Mesendoderm (in vitro differentiated cells): ENCODE measurements around the gene GJB2.
A peak's percentile ranks its signal among the peaks of the same experiment; 100 is the strongest.

Source experiments
- DNase-seq: peaks from one replicate; pipeline ENCODE4 v3.0.0; 2013
- H2AK5ac ChIP-seq: 2 replicates; pipeline ENCODE4 v1.6.1; 2013; ENCODE audit warnings: low read length, inconsistent platforms
- H2BK120ac ChIP-seq: 2 replicates; pipeline ENCODE4 v1.6.1; 2013; ENCODE audit warnings: low read depth, mild to moderate bottlenecking, low read length, moderate library complexity, mixed read lengths
- H2BK15ac ChIP-seq: replicated peaks from 2 replicates; pipeline ENCODE4 v1.6.1; 2013; ENCODE audit warnings: low read depth, mild to moderate bottlenecking, moderate library complexity
- H2BK5ac ChIP-seq: 2 replicates; pipeline ENCODE4 v1.6.1; 2013; ENCODE audit warnings: low read length, inconsistent platforms
- H3K18ac ChIP-seq: 2 replicates; pipeline ENCODE4 v1.6.1; 2013; ENCODE audit warnings: mild to moderate bottlenecking, low read length, mixed read lengths
- H3K23ac ChIP-seq: one replicate; pipeline ENCODE4 v1.6.1; 2013; ENCODE audit warnings: low read length
- H3K27ac ChIP-seq: 2 replicates; pipeline ENCODE4 v1.5.1; 2013; ENCODE audit warnings: low read depth, mild to moderate bottlenecking, inconsistent platforms, low read length, moderate library complexity
- H3K27me3 ChIP-seq: 2 replicates; pipeline ENCODE4 v1.6.1; 2013; ENCODE audit warnings: low read length, control low read depth, mild to moderate bottlenecking, inconsistent platforms; ENCODE audit not compliant: insufficient read depth, poor library complexity
- H3K36me3 ChIP-seq: 2 replicates; pipeline ENCODE4 v1.6.1; 2013; ENCODE audit warnings: low read length, inconsistent platforms; ENCODE audit not compliant: control insufficient read depth, insufficient read depth
- H3K4ac ChIP-seq: one replicate; pipeline ENCODE4 v1.6.1; 2013; ENCODE audit warnings: low read depth, mild to moderate bottlenecking, low read length, moderate library complexity
- H3K4me1 ChIP-seq: 2 replicates; pipeline ENCODE4 v1.6.1; 2013; ENCODE audit warnings: low read depth, low read length, inconsistent platforms; ENCODE audit not compliant: control insufficient read depth
- H3K4me2 ChIP-seq: 2 replicates; pipeline ENCODE4 v1.6.1; 2013; ENCODE audit warnings: low read length
- H3K4me3 ChIP-seq: 2 replicates; pipeline ENCODE4 v1.5.1; 2013; ENCODE audit warnings: mild to moderate bottlenecking, low read length
- H3K56ac ChIP-seq: one replicate; pipeline ENCODE4 v1.6.1; 2013; ENCODE audit warnings: low read length
- H3K79me1 ChIP-seq: 2 replicates; pipeline ENCODE4 v1.6.1; 2013; ENCODE audit warnings: low read length, inconsistent platforms
- H3K79me2 ChIP-seq: 2 replicates; pipeline ENCODE4 v1.6.1; 2013; ENCODE audit warnings: mild to moderate bottlenecking, low read length; ENCODE audit not compliant: control insufficient read depth, insufficient read depth
- H3K9ac ChIP-seq: 2 replicates; pipeline ENCODE4 v1.6.1; 2013; ENCODE audit warnings: low read length, inconsistent platforms
- H4K5ac ChIP-seq: one replicate; pipeline ENCODE4 v1.6.1; 2013; ENCODE audit warnings: low read length
- H4K8ac ChIP-seq: one replicate; pipeline ENCODE4 v1.6.1; 2013; ENCODE audit warnings: low read depth, mild to moderate bottlenecking, control low read depth, low read length, moderate library complexity
- WGBS: extraction: QIAGEN DNeasy Blood & Tissue Kit; methylation state at CpG from one replicate; pipeline ENCODE4 v1.1.7; 2013; ENCODE audit warnings: low lambda C conversion rate, missing lambda C conversion rate; ENCODE audit not compliant: insufficient coverage; ENCODE audit errors: extremely low coverage; 5-methylcytosine and 5-hydroxymethylcytosine counted together

Gene GJB2

DNA sequence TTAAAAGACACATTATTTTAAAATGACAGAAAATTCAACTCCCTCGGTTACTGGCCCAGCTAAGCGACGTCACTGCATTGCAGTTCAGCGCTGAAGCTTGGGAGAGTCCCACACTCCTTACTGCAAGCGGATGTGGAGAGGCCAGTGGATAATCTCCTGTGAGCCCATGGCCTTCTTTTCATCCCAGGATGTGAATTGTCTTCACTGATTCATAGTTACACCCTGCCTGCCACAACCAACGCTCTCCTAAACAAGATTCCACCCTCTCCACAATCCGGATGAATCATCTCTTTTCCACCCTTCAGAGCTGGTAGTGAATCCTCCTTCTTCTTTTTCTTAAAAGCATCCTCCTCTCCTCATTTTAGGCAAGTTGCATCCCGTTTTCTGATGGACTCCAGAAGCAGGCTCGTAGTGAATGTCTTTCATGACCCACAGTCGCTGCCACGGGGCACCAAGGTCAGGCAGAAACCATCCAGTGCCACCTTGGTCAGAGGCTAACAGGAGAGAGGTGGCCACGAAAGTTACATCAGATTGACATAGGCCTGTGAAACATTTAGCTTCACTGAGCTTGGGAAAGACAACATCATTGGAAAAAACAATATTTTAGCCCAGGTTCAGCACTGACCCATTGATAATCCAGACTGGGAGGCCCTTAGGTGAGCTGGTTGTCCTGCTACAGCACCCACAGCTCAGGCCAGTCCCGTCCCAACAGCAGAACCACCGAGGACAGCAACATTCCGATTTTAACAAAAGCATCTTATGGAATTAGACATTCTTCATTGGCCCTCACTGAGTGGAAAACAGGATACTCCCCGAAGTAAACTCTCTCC lies 2.0 kb downstream of the GJB2 start:
- H4K8ac ChIP-seq = no peak overlapping the region
- no peak overlapping the region for H3K9ac ChIP-seq
- no peak overlapping the region for H3K18ac ChIP-seq
- no peak overlapping the region for H2AK5ac ChIP-seq
- H2BK5ac ChIP-seq = no peak overlapping the region
- no CpG with 5 or more reads among the region's 16 CpGs for WGBS
- H3K79me1 ChIP-seq = no peaks in the 10 kb centered on the region
- no peaks in the 10 kb centered on the region for H3K36me3 ChIP-seq
- no peak overlapping the region for H4K5ac ChIP-seq
- DNase-seq = no peak
- H3K4me3 ChIP-seq = no peak overlapping the region
- H3K23ac ChIP-seq = no peak overlapping the region
- no peak overlapping the region for H2BK15ac ChIP-seq
- H3K27ac ChIP-seq = no peak overlapping the region
- peaks cover 41% of the 10 kb centered on the region for H3K27me3 ChIP-seq
- no peaks in the 10 kb centered on the region for H3K4me1 ChIP-seq
- H3K4me2 ChIP-seq = no peak overlapping the region
- H2BK120ac ChIP-seq = no peak overlapping the region
- H3K4ac ChIP-seq = no peak overlapping the region
- H3K79me2 ChIP-seq = no peaks in the 10 kb centered on the region
- H3K56ac ChIP-seq = no peak overlapping the region

DNA sequence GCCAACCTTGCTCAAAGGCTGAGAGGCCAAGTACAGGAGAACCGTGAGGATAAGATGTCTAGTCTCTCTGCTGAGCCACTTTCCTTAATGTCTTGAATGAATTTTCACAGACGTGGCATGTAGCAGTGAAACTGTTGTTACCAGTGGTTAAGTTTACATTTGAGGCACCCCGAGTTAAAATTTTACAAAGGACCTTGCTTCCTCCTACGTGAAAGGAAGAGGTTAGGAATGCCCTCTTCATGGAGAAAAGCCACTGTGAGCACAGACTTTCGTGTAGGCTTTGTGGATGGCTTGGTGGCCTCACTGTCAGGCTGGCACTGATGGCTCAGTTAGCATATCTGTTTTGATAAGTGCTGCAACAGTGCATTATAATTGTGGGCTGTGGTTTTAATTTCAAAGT lies 2.7 kb downstream of the GJB2 start:
- H3K27me3 ChIP-seq = peaks cover 37% of the 10 kb centered on the region

DNA sequence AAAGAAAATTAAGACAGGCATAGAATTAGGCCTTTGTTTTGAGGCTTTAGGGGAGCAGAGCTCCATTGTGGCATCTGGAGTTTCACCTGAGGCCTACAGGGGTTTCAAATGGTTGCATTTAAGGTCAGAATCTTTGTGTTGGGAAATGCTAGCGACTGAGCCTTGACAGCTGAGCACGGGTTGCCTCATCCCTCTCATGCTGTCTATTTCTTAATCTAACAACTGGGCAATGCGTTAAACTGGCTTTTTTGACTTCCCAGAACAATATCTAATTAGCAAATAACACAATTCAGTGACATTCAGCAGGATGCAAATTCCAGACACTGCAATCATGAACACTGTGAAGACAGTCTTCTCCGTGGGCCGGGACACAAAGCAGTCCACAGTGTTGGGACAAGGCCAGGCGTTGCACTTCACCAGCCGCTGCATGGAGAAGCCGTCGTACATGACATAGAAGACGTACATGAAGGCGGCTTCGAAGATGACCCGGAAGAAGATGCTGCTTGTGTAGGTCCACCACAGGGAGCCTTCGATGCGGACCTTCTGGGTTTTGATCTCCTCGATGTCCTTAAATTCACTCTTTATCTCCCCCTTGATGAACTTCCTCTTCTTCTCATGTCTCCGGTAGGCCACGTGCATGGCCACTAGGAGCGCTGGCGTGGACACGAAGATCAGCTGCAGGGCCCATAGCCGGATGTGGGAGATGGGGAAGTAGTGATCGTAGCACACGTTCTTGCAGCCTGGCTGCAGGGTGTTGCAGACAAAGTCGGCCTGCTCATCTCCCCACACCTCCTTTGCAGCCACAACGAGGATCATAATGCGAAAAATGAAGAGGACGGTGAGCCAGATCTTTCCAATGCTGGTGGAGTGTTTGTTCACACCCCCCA lies 3.8 kb downstream of the GJB2 start:
- Histone ChIP-seq H3K27ac (no peak overlapping the region), H3K79me2 (no peaks in the 10 kb centered on the region), H3K4me2 (no peak overlapping the region), H3K79me1 (no peaks in the 10 kb centered on the region), H2BK120ac (no peak overlapping the region), H3K4me3 (no peak overlapping the region), H2BK5ac (no peak overlapping the region), H3K36me3 (no peaks in the 10 kb centered on the region), H3K4me1 (no peaks in the 10 kb centered on the region), H2AK5ac (no peak overlapping the region), H4K5ac (no peak overlapping the region), H3K23ac (no peak overlapping the region), H2BK15ac (no peak overlapping the region), H4K8ac (no peak overlapping the region), H3K27me3 (peaks cover 26% of the 10 kb centered on the region), H3K56ac (no peak overlapping the region), H3K9ac (no peak overlapping the region), H3K4ac (no peak overlapping the region), H3K18ac (no peak overlapping the region)
- no CpG with 5 or more reads among the region's 28 CpGs for WGBS
- peak; percentile 67 for DNase-seq

More for the DNA sequence above, 2.7 kb downstream of the GJB2 start:
- no peak overlapping the region for H3K18ac ChIP-seq
- no CpG with 5 or more reads among the region's 5 CpGs for WGBS
- H2BK5ac ChIP-seq = no peak overlapping the region
- no peak overlapping the region for H2BK15ac ChIP-seq
- DNase-seq = no peak
- no peak overlapping the region for H3K4me2 ChIP-seq
- H2BK120ac ChIP-seq = no peak overlapping the region
- H3K9ac ChIP-seq = no peak overlapping the region
- no peaks in the 10 kb centered on the region for H3K79me1 ChIP-seq
- H4K8ac ChIP-seq = no peak overlapping the region
- H3K27ac ChIP-seq = no peak overlapping the region
- H4K5ac ChIP-seq = no peak overlapping the region
- no peak overlapping the region for H2AK5ac ChIP-seq
- H3K36me3 ChIP-seq = no peaks in the 10 kb centered on the region
- H3K56ac ChIP-seq = no peak overlapping the region
- H3K4me1 ChIP-seq = no peaks in the 10 kb centered on the region
- no peaks in the 10 kb centered on the region for H3K79me2 ChIP-seq
- H3K23ac ChIP-seq = no peak overlapping the region
- H3K4ac ChIP-seq = no peak overlapping the region
- H3K4me3 ChIP-seq = no peak overlapping the region

DNA sequence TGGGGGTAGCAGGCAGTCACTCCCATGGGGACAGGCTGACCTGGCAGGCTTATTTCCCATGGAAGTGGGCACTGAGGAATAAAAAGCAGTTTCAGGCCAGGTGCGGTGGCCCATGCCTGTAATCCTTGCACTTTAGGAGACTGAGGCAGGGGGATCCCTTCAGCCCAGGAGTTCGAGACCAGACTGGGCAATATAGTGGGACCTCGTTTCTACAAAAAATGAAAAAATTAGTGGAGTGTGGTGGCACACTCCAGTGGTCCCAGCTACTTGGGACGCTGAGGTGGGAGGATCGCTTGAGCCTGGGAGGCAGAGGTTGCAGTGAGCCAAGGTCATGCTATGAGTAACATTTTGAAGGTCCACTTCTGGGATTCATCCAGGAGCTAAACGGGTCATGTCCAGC lies 6.0 kb downstream of the GJB2 start:
- Histone ChIP-seq H3K23ac (no peak overlapping the region), H4K5ac (no peak overlapping the region), H2BK15ac (no peak overlapping the region), H2AK5ac (no peak overlapping the region), H3K18ac (no peak overlapping the region), H3K79me2 (no peaks in the 10 kb centered on the region), H3K4me3 (no peak overlapping the region), H2BK120ac (no peak overlapping the region), H4K8ac (no peak overlapping the region), H3K4me2 (no peak overlapping the region), H3K27me3 (peaks cover 14% of the 10 kb centered on the region), H3K56ac (no peak overlapping the region), H3K27ac (no peak overlapping the region), H3K36me3 (no peaks in the 10 kb centered on the region), H3K4me1 (no peaks in the 10 kb centered on the region), H3K4ac (no peak overlapping the region), H3K9ac (no peak overlapping the region), H3K79me1 (no peaks in the 10 kb centered on the region), H2BK5ac (no peak overlapping the region)
- no CpG with 5 or more reads among the region's 6 CpGs for WGBS
- no peak for DNase-seq

DNA sequence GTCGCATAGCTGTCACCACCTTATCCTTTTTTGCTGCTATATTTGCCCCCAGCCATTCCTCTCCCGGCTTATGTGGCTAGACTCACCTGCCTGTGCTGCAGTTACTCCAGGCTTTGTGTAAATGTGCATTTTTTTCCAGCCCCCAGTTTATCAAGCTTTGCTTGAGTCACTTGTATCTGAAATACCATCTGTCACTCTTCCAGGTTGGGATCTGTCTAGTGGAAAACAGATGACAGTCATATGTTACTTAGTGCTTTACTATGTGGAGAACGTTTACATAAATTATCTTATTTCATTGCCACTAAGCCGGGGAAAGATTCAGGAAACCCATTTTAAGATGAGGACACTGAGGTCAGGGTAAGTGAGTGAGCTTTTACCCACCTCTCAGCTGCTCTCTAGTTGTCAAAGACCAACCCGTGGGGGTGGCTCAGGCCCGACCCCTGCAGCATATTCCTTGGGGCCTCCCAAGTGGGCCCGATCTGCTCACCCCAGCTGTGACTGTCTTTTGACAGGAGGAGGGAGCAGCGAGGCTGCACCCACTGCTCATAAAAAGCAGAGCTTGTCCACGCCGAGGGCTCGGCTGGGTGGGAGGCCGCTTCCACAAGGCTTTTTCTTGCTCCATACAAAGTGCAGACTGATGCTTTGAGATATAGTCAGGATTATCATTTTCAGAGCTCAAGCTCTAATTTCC lies 7.2 kb downstream of the GJB2 start:
- Histone ChIP-seq H3K4me2 (no peak overlapping the region), H3K4ac (no peak overlapping the region), H2BK5ac (no peak overlapping the region), H3K9ac (no peak overlapping the region), H3K4me1 (no peaks in the 10 kb centered on the region), H4K5ac (no peak overlapping the region), H3K4me3 (no peak overlapping the region), H3K79me2 (no peaks in the 10 kb centered on the region), H2AK5ac (no peak overlapping the region), H3K23ac (no peak overlapping the region), H4K8ac (no peak overlapping the region), H3K27me3 (peaks cover 2% of the 10 kb centered on the region), H3K56ac (no peak overlapping the region), H2BK15ac (no peak overlapping the region), H3K27ac (no peak overlapping the region), H3K18ac (no peak overlapping the region), H2BK120ac (no peak overlapping the region), H3K36me3 (no peaks in the 10 kb centered on the region), H3K79me1 (no peaks in the 10 kb centered on the region)
- WGBS = no CpG with 5 or more reads among the region's 12 CpGs
- no peak for DNase-seq
